Esophagus muscularis mucosa (tissue), 4 donors: ENCODE measurements around the gene SELENOO.

ENCODE experiments used
- CTCF ChIP-seq, 3 experiments: fragments of 200-600 bp in 2 of 3; fragments of 450-650 bp in 1 of 3; sonication (generic) in 2 of 3; IDR thresholded peaks; one replicate each; pipeline ENCODE4 v1.5.1; 2017 to 2019; ENCODE audit warnings: antibody characterized with exemption in 3 of 3, mild to moderate bottlenecking in 2 of 3, moderate library complexity in 1 of 3
- EP300 ChIP-seq: sonication (generic); formaldehyde crosslinking; IDR thresholded peaks from one replicate; pipeline ENCODE4 v1.6.1; 2017; ENCODE audit warnings: antibody characterized with exemption
- POLR2AphosphoS5 ChIP-seq, 2 donors: sonication (generic); formaldehyde crosslinking; IDR thresholded peaks; one replicate each; pipeline ENCODE4 v1.6.1; 2017; ENCODE audit warnings: antibody characterized with exemption in 2 of 2

GRCh38 chr22:50180727-50181521 is 19.9 kb upstream of the SELENOO start:
- no peak for TF ChIP-seq CTCF (IDR thresholded peaks at IDR 0.05)
- no peak for TF ChIP-seq EP300
- no peak for TF ChIP-seq POLR2AphosphoS5 (IDR thresholded peaks at IDR 0.05)
